MM.1S (cell line): ENCODE results near the gene LONRF3.

ENCODE experiments used
- CTCF ChIP-seq: fragments of 300-600 bp; sonication (generic); IDR thresholded peaks from 2 replicates; pipeline ENCODE4 v1.5.1; 2016; ENCODE audit warnings: antibody characterized with exemption, low read length, mixed read lengths
- EZH2 ChIP-seq: fragments of 300-600 bp; sonication (generic); optimal IDR thresholded peaks from 2 replicates; pipeline ENCODE3; 2017; ENCODE audit warnings: low read depth, mild to moderate bottlenecking, antibody characterized with exemption, low read length, mixed read lengths

DNA sequence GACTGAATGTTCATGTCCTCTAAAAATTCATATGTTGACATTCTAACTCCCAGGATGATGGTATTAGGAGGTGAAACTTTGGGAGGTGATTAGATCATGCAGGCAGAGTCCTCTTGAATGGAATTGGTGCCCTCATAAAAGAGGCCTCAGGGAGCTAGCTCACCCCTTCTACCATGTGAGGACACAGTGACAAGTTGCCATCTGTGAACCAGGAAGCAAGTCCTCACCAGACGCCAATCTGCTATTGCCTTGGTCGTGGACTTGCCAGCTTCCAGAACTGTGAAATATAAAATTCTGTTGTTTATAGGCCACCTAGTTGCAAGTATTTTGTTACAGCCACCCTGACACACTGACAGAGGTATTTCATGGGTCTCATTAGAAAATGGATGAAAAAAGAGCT lies 28.5 kb upstream of the LONRF3 start:
- TF ChIP-seq CTCF (no peak), EZH2 (no peak)
